Measurements from ENCODE around the gene DNAJC10. TPM values are rescaled to one million over a fixed set of nuclear protein-coding genes. Genes with fewer than 3 reads are reported as not detected.
"Not testable (repeated sequence)": the region's sequence is repeated elsewhere in the genome, so short reads cannot be mapped to it uniquely, and the experiment has no call there.

Gene DNAJC10
- total and polyA plus RNA-seq, 2 experiments from 2014 or later, result 67.3 to 120 TPM

GRCh38 chr2:182745061-182745460 lies 29.0 kb downstream of the DNAJC10 start:
- no peak for DNase-seq (ENCODE audit: low spot score)
- H3K79me2 ChIP-seq, result no peaks in the 10 kb centered on the region
- H3K9me3 ChIP-seq (ENCODE audit: low read depth), result no peaks in the 10 kb centered on the region
- TF ChIP-seq EZH2phosphoT487 (IDR thresholded peaks at IDR 0.05; ENCODE audit: low read depth, severe bottlenecking, unreplicated experiment), result no peak
- no peak for TF ChIP-seq CTCF (IDR thresholded peaks at IDR 0.05; ENCODE audit: poor library complexity)
- TF ChIP-seq EZH2 (IDR thresholded peaks at IDR 0.05; ENCODE audit: borderline replicate concordance), result no peak
- H4K20me1 ChIP-seq (ENCODE audit: insufficient read depth, poor library complexity, severe bottlenecking), result no peaks in the 10 kb centered on the region
- no peaks in the 10 kb centered on the region for H3K27me3 ChIP-seq
- H3K36me3 ChIP-seq (replicated peaks; ENCODE audit: insufficient read depth, low read depth), result no peaks in the 10 kb centered on the region
- no peaks in the 10 kb centered on the region for H3K9me2 ChIP-seq (replicated peaks; ENCODE audit: insufficient read depth)
- no peak overlapping the region for H3K4me3 ChIP-seq
- no peak overlapping the region for H3K27ac ChIP-seq
- H3K4me1 ChIP-seq (ENCODE audit: insufficient read depth), result no peaks in the 10 kb centered on the region
- H2AFZ ChIP-seq, result no peak overlapping the region
- no peak overlapping the region for H3K4me2 ChIP-seq
- 81% methylated on average over 2 of the region's 2 CpGs for WGBS (ENCODE audit: low lambda C conversion rate, missing lambda C conversion rate)

- not testable (repeated sequence) for H4K20me1 ChIP-seq (ENCODE audit: insufficient read depth, poor library complexity, severe bottlenecking); H3K27me3 ChIP-seq; H3K79me2 ChIP-seq; H3K4me3 ChIP-seq; H3K9me2 ChIP-seq (replicated peaks; ENCODE audit: insufficient read depth); H2AFZ ChIP-seq; DNase-seq (ENCODE audit: low spot score); H3K4me2 ChIP-seq; H3K9me3 ChIP-seq (ENCODE audit: low read depth); H3K27ac ChIP-seq; H3K36me3 ChIP-seq (replicated peaks; ENCODE audit: insufficient read depth, low read depth); H3K4me1 ChIP-seq (ENCODE audit: insufficient read depth)
- 96% methylated on average over 3 of the region's 3 CpGs for WGBS (ENCODE audit: low lambda C conversion rate, missing lambda C conversion rate)
Measured at GRCh38 chr2:182745894-182746293, 29.8 kb downstream of the DNAJC10 start.

- Histone ChIP-seq H3K9me2 (replicated peaks; ENCODE audit: insufficient read depth) (no peaks in the 10 kb centered on the region), H3K27me3 (no peaks in the 10 kb centered on the region), H3K79me2 (no peaks in the 10 kb centered on the region), H2AFZ (no peak overlapping the region), H3K9me3 (ENCODE audit: low read depth) (no peaks in the 10 kb centered on the region), H3K4me3 (no peak overlapping the region), H3K27ac (no peak overlapping the region), H3K4me2 (no peak overlapping the region), H3K4me1 (ENCODE audit: insufficient read depth) (no peaks in the 10 kb centered on the region), H4K20me1 (ENCODE audit: insufficient read depth, poor library complexity, severe bottlenecking) (no peaks in the 10 kb centered on the region), H3K36me3 (replicated peaks; ENCODE audit: insufficient read depth, low read depth) (no peaks in the 10 kb centered on the region)
- no peak for DNase-seq (ENCODE audit: low spot score)
- TF ChIP-seq CTCF (IDR thresholded peaks at IDR 0.05; ENCODE audit: poor library complexity) (no peak), EZH2phosphoT487 (IDR thresholded peaks at IDR 0.05; ENCODE audit: low read depth, severe bottlenecking, unreplicated experiment) (no peak), EZH2 (IDR thresholded peaks at IDR 0.05; ENCODE audit: borderline replicate concordance) (no peak)
Measured at GRCh38 chr2:182754231-182754630, 38.2 kb downstream of the DNAJC10 start.

- H3K4me2 ChIP-seq, result no peak overlapping the region
- H3K36me3 ChIP-seq (replicated peaks; ENCODE audit: insufficient read depth, low read depth), result no peaks in the 10 kb centered on the region
- H3K79me2 ChIP-seq, result no peaks in the 10 kb centered on the region
- H3K27me3 ChIP-seq, result no peaks in the 10 kb centered on the region
- no peak overlapping the region for H3K4me3 ChIP-seq
- no peak overlapping the region for H3K27ac ChIP-seq
- no peak for TF ChIP-seq EZH2phosphoT487 (IDR thresholded peaks at IDR 0.05; ENCODE audit: low read depth, severe bottlenecking, unreplicated experiment)
- TF ChIP-seq EZH2 (IDR thresholded peaks at IDR 0.05; ENCODE audit: borderline replicate concordance), result no peak
- no peak for TF ChIP-seq CTCF (IDR thresholded peaks at IDR 0.05; ENCODE audit: poor library complexity)
- H3K9me3 ChIP-seq (ENCODE audit: low read depth), result no peaks in the 10 kb centered on the region
- no peak for DNase-seq (ENCODE audit: low spot score)
- no peak overlapping the region for H2AFZ ChIP-seq
- H4K20me1 ChIP-seq (ENCODE audit: insufficient read depth, poor library complexity, severe bottlenecking), result no peaks in the 10 kb centered on the region
- no peaks in the 10 kb centered on the region for H3K9me2 ChIP-seq (replicated peaks; ENCODE audit: insufficient read depth)
- H3K4me1 ChIP-seq (ENCODE audit: insufficient read depth), result no peaks in the 10 kb centered on the region
- 100% methylated on average over 1 of the region's 1 CpG for WGBS (ENCODE audit: low lambda C conversion rate, missing lambda C conversion rate)
Measured at GRCh38 chr2:182758379-182758778, 42.3 kb downstream of the DNAJC10 start.
